ENCODE results near the gene LDHB.

The LDHB gene

DNA sequence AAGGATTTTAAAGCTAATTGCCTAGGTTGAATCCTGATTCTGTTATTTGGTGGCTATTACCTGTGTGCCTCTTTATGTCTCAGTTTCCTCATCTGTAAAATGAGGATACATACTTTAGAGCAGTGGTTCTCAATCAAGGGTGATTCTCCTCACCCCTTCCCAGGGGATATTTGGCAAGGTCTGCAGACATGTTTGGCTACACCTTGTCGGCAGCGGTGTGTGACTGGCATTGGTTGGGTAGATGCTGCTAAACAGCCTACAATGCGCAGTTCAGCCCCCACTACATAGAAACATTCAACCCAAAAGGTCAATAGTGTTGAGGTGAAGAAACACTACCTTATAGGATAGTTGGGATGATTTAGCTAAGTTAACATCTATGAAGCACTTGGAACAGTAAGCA is 23.4 kb downstream of the LDHB start:
- Histone ChIP-seq H3K79me2 (ENCODE audit: insufficient read depth, low read length) (no peaks in the 10 kb centered on the region; the same call in 1 of the 2 replicates), H3K9ac (ENCODE audit: low read length) (no peak overlapping the region), H3F3A (ENCODE audit: insufficient read depth, low read length) (no peaks in the 10 kb centered on the region; the same call in 1 of the 2 replicates), H3K4me3 (ENCODE audit: low read depth, low read length, poor library complexity, severe bottlenecking) (no peak overlapping the region), H3K4me2 (ENCODE audit: low read length) (no peak overlapping the region), H3K27ac (ENCODE audit: low read depth, low read length, poor library complexity, severe bottlenecking) (no peak overlapping the region), H3K36me3 (ENCODE audit: insufficient read depth, low read length) (peaks cover 53% of the 10 kb centered on the region), H4K20me1 (ENCODE audit: insufficient read depth, low read length) (no peaks in the 10 kb centered on the region), H2AFZ (ENCODE audit: low read length) (no peak overlapping the region), H3K27me3 (ENCODE audit: insufficient read depth, low read length) (no peaks in the 10 kb centered on the region), H3K9me2 (ENCODE audit: low read depth, low read length) (no peaks in the 10 kb centered on the region), H3K4me1 (ENCODE audit: insufficient read depth, low read length, severe bottlenecking) (no peaks in the 10 kb centered on the region), H3K9me3 (ENCODE audit: low read length) (no peaks in the 10 kb centered on the region)
- TF ChIP-seq EZH2 (IDR thresholded peaks at IDR 0.05; ENCODE audit: borderline replicate concordance, low read length) = no peak
- TF ChIP-seq, protein P1, sequence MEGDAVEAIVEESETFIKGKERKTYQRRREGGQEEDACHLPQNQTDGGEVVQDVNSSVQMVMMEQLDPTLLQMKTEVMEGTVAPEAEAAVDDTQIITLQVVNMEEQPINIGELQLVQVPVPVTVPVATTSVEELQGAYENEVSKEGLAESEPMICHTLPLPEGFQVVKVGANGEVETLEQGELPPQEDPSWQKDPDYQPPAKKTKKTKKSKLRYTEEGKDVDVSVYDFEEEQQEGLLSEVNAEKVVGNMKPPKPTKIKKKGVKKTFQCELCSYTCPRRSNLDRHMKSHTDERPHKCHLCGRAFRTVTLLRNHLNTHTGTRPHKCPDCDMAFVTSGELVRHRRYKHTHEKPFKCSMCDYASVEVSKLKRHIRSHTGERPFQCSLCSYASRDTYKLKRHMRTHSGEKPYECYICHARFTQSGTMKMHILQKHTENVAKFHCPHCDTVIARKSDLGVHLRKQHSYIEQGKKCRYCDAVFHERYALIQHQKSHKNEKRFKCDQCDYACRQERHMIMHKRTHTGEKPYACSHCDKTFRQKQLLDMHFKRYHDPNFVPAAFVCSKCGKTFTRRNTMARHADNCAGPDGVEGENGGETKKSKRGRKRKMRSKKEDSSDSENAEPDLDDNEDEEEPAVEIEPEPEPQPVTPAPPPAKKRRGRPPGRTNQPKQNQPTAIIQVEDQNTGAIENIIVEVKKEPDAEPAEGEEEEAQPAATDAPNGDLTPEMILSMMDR (IDR thresholded peaks at IDR 0.05; ENCODE audit: low read length) = no peak

DNA sequence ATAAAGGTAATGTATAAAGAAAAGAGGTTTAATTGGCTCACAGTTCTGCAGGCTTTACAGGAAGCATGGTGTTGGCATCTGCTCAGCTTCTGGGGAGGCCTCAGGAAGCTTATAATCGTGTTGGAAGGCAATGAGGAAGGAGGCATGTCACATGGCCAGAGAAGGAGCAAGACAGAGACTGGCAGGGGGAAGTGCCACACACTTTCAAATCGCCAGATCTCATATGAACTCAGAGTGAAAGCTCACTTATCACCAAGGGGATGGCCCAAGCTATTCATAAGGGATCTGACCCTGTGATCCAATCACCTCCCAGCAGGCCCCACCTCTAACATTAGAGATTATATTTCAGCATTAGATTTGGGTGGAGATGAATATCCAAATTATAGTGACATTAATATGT is 26.3 kb downstream of the LDHB start:
- Histone ChIP-seq H4K20me1 (ENCODE audit: insufficient read depth, low read length) (no peaks in the 10 kb centered on the region), H3K9me2 (ENCODE audit: low read depth, low read length) (no peaks in the 10 kb centered on the region), H3K4me3 (ENCODE audit: low read depth, low read length, poor library complexity, severe bottlenecking) (no peak overlapping the region), H3K36me3 (ENCODE audit: insufficient read depth, low read length) (peaks cover 25% of the 10 kb centered on the region), H2AFZ (ENCODE audit: low read length) (no peak overlapping the region), H3K27me3 (ENCODE audit: insufficient read depth, low read length) (no peaks in the 10 kb centered on the region), H3F3A (ENCODE audit: insufficient read depth, low read length) (no peaks in the 10 kb centered on the region; the same call in 1 of the 2 replicates), H3K9ac (ENCODE audit: low read length) (no peak overlapping the region), H3K9me3 (ENCODE audit: low read length) (no peaks in the 10 kb centered on the region), H3K4me1 (ENCODE audit: insufficient read depth, low read length, severe bottlenecking) (no peaks in the 10 kb centered on the region), H3K27ac (ENCODE audit: low read depth, low read length, poor library complexity, severe bottlenecking) (no peak overlapping the region), H3K79me2 (ENCODE audit: insufficient read depth, low read length) (no peaks in the 10 kb centered on the region), H3K4me2 (ENCODE audit: low read length) (no peak overlapping the region)
- TF ChIP-seq EZH2 (IDR thresholded peaks at IDR 0.05; ENCODE audit: borderline replicate concordance, low read length) = no peak
- TF ChIP-seq, protein P1 (IDR thresholded peaks at IDR 0.05; ENCODE audit: low read length) = no peak

DNA sequence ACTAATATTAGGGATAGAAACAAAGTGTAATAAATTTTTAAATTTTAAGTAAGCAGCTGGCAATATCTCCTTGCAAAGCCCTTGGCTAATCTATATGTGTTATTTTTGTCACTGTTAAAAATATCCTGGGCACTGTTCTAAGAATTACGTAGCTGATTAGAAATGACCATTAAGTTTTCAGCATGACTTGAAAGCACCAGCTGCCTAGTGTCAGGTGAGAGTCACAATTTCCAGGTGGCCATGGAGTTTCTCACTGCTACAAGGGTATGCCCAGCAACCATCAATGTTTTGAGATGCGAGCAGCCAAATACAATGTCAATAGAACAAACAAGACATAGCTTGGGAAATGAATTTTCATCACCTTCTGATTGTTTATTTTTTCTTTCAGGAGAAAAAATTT is 29.7 kb downstream of the LDHB start:
- H3K36me3 ChIP-seq (ENCODE audit: insufficient read depth, low read length) = no peaks in the 10 kb centered on the region; the same call in 1 of the 2 replicates
- H3K27me3 ChIP-seq (ENCODE audit: insufficient read depth, low read length) = no peaks in the 10 kb centered on the region
- no peak overlapping the region for H3K9ac ChIP-seq (ENCODE audit: low read length)
- no peaks in the 10 kb centered on the region for H3F3A ChIP-seq (ENCODE audit: insufficient read depth, low read length)
- no peaks in the 10 kb centered on the region for H3K79me2 ChIP-seq (ENCODE audit: insufficient read depth, low read length)
- H2AFZ ChIP-seq (ENCODE audit: low read length) = no peak overlapping the region
- no peak overlapping the region for H3K4me2 ChIP-seq (ENCODE audit: low read length)
- H3K9me3 ChIP-seq (ENCODE audit: low read length) = no peaks in the 10 kb centered on the region
- no peak overlapping the region for H3K27ac ChIP-seq (ENCODE audit: low read depth, low read length, poor library complexity, severe bottlenecking)
- no peaks in the 10 kb centered on the region for H3K9me2 ChIP-seq (ENCODE audit: low read depth, low read length)
- TF ChIP-seq EZH2 (IDR thresholded peaks at IDR 0.05; ENCODE audit: borderline replicate concordance, low read length) = no peak
- TF ChIP-seq, protein P1 (IDR thresholded peaks at IDR 0.05; ENCODE audit: low read length) = no peak
- H3K4me1 ChIP-seq (ENCODE audit: insufficient read depth, low read length, severe bottlenecking) = no peaks in the 10 kb centered on the region
- H4K20me1 ChIP-seq (ENCODE audit: insufficient read depth, low read length) = no peaks in the 10 kb centered on the region
- no peak overlapping the region for H3K4me3 ChIP-seq (ENCODE audit: low read depth, low read length, poor library complexity, severe bottlenecking)
